ENCODE data around the gene CDADC1.

The CDADC1 gene

DNA sequence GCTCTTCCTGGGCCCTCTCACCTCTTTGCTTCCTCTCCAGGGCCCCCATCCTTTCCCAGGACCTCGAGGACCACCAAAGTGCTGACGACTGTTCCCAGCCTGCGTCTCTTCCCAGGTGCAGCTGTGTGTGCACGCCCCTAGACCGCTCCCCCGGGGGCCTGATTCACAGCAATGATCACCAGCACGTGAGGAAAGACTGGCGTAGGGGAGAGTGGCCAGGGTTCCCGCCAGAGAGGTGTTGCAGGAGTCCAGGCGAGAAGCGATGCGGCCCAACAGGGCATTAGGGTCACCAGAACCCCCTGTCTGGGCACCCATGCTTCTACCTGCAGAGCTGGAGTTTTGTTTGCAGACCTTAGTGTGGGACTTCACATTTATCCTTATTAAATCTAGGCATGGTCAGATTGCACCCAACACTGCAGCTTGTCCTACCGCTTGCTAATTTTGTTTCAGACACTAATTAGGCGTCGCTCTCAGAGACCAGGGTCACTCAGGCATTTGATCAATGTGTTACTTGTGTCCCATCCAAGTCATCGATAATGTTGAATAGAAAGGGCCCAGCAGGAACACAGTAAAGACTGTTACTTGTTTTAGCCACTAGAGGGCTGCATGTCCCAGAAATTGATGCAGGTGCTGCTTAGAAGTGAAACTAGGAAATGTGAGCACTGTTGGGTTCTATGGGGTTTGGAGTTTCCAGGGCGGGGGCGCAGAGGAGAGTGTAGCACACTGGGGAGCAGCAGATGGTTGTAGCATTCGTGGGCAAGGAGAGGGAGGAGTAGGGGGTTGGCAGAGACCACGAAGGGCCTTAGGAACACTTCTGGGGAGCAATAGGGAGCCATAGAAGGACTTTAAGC is 53.2 kb downstream of the CDADC1 start:
- 0 out of 2 replicates have a peak overlapping the region, but pooled peaks have one; percentile 20 for H3K4me3 ChIP-seq
- no peak overlapping the region for H3K27ac ChIP-seq
- no peak overlapping the region for H3K9ac ChIP-seq (ENCODE audit: insufficient read length)
- no peaks in the 10 kb centered on the region for H3K9me3 ChIP-seq (ENCODE audit: low read depth, low read length)
- TF ChIP-seq POLR2AphosphoS5 (IDR thresholded peaks at IDR 0.05; ENCODE audit: borderline replicate concordance, low read depth, low read length) (no peak), FOXP2 (optimal IDR thresholded peaks at IDR 0.05; ENCODE audit: control extremely low read depth, extremely low read length, insufficient read depth) (no peak), EZH2 (IDR thresholded peaks at IDR 0.05) (no peak)
- no peaks in the 10 kb centered on the region for H3K36me3 ChIP-seq (ENCODE audit: insufficient read depth, low read length)
- DNase-seq (ENCODE audit: low read depth, low spot score), result peak; percentile 20

DNA sequence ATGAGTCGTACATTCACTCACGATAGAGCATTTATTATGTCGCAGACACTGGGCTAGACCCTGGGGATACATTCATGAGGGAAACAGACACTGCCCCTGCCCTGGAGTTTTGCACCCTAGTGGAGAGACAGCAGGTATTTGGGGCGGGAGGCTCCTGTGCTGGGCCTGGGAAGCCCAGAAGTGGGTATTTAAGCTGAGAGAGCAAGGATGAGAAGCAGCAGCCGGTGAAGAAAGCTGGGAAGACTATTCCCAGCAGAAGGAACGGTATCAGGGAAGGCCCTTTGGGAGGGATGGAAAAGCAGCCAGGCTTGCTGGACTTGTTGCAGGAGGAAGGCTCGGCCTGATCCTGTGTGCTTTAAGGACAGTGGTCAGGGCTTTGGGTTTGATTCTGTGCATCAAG is 54.5 kb downstream of the CDADC1 start:
- TF ChIP-seq POLR2AphosphoS5 (IDR thresholded peaks at IDR 0.05; ENCODE audit: borderline replicate concordance, low read depth, low read length), result no peak
- no peak for TF ChIP-seq EZH2 (IDR thresholded peaks at IDR 0.05)
- no peak for TF ChIP-seq FOXP2 (optimal IDR thresholded peaks at IDR 0.05; ENCODE audit: control extremely low read depth, extremely low read length, insufficient read depth)
- H3K9me3 ChIP-seq (ENCODE audit: low read depth, low read length), result no peaks in the 10 kb centered on the region
- H3K4me3 ChIP-seq, result no peak overlapping the region
- H3K9ac ChIP-seq (ENCODE audit: insufficient read length), result no peak overlapping the region
- no peak overlapping the region for H3K27ac ChIP-seq
- H3K36me3 ChIP-seq (ENCODE audit: insufficient read depth, low read length), result no peaks in the 10 kb centered on the region
- no peak for DNase-seq (ENCODE audit: low read depth, low spot score)

DNA sequence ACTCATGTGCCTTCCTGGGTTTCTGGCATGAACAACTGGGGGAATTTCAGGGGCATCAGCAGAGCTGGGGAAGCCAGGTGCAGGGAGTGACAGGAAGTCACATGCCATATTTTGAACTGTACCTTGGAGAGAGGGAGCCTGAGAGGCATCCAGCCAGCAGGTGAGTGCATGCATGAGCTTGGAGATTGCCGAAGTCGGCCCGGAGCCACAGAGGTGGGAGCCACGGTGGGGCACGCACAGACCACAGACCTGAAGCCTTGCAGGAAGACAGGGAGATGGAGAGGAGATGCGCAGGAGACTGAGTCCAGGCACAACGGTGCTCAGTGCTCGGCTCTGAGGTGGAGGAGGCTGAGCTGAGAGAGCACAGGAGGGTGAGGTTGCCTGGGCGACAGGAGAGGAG is 55.1 kb downstream of the CDADC1 start:
- no peak for TF ChIP-seq EZH2 (IDR thresholded peaks at IDR 0.05)
- no peak for TF ChIP-seq FOXP2 (optimal IDR thresholded peaks at IDR 0.05; ENCODE audit: control extremely low read depth, extremely low read length, insufficient read depth)
- TF ChIP-seq POLR2AphosphoS5 (IDR thresholded peaks at IDR 0.05; ENCODE audit: borderline replicate concordance, low read depth, low read length), result no peak
- Histone ChIP-seq H3K36me3 (ENCODE audit: insufficient read depth, low read length) (no peaks in the 10 kb centered on the region), H3K27ac (no peak overlapping the region), H3K4me3 (no peak overlapping the region), H3K9me3 (ENCODE audit: low read depth, low read length) (no peaks in the 10 kb centered on the region), H3K9ac (ENCODE audit: insufficient read length) (no peak overlapping the region)
- DNase-seq (ENCODE audit: low read depth, low spot score), result no peak

DNA sequence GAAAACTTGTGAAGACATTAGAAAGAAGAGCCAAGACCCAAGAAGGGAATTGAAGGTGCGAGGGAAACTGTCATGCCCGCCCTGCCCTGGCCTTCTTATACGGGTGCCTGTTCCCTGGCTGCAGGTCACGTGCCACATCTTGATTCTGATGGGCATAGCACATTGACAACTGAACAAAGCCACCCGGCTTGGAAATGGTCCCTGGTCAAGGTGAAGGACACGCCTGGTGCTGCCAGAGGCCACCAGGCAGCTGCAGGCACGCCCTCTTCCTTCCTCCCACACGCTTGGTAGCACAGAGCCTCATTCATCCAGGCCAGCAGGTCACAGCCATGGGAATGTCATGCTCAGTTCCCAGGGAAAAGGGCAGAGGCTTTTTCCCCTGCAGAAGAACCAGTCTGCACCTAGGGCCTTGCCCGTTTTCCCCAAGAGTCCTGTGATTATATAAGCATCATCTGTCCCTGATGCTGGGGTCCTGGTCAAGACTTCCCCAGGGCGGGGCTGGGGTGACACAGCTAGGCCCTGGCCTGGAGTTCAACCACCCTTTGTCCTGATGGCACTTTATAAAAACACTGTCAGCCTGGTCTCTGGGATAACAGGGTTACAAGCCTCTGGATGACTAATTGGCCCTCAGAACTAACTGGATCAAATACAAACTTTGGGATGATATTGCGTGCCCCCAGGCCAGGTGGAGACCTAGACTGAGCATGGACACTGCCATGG is 56.0 kb downstream of the CDADC1 start:
- TF ChIP-seq FOXP2 (optimal IDR thresholded peaks at IDR 0.05; ENCODE audit: control extremely low read depth, extremely low read length, insufficient read depth), result no peak
- no peak for TF ChIP-seq POLR2AphosphoS5 (IDR thresholded peaks at IDR 0.05; ENCODE audit: borderline replicate concordance, low read depth, low read length)
- TF ChIP-seq EZH2 (IDR thresholded peaks at IDR 0.05), result no peak
- Histone ChIP-seq H3K4me3 (no peak overlapping the region), H3K9me3 (ENCODE audit: low read depth, low read length) (no peaks in the 10 kb centered on the region), H3K36me3 (ENCODE audit: insufficient read depth, low read length) (no peaks in the 10 kb centered on the region), H3K9ac (ENCODE audit: insufficient read length) (no peak overlapping the region), H3K27ac (no peak overlapping the region)
- no peak for DNase-seq (ENCODE audit: low read depth, low spot score)

DNA sequence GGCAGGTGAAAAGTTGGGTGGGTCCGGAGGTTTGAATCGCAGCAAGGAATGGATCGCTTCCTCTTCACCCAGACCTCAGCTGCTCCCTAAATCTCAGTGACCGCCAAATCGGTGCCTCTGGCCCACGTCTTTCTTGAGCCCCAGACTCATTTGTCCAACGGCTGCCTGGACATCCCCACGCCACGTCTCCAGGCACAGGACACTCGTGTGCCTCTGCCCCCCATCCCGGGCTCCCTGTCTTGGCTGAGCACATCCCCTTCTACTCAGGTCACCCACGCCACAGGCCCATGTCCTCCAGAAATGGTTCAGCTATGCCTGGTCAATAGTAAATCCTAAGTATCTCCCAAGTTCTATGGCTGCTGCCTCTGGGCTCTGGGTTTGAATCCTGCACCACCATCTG is 56.6 kb downstream of the CDADC1 start:
- H3K27ac ChIP-seq, result no peak overlapping the region
- TF ChIP-seq EZH2 (IDR thresholded peaks at IDR 0.05) (no peak), FOXP2 (optimal IDR thresholded peaks at IDR 0.05; ENCODE audit: control extremely low read depth, extremely low read length, insufficient read depth) (no peak), POLR2AphosphoS5 (IDR thresholded peaks at IDR 0.05; ENCODE audit: borderline replicate concordance, low read depth, low read length) (no peak)
- H3K9ac ChIP-seq (ENCODE audit: insufficient read length), result no peak overlapping the region
- no peaks in the 10 kb centered on the region for H3K9me3 ChIP-seq (ENCODE audit: low read depth, low read length)
- no peaks in the 10 kb centered on the region for H3K36me3 ChIP-seq (ENCODE audit: insufficient read depth, low read length)
- DNase-seq (ENCODE audit: low read depth, low spot score), result no peak
- H3K4me3 ChIP-seq, result no peak overlapping the region

DNA sequence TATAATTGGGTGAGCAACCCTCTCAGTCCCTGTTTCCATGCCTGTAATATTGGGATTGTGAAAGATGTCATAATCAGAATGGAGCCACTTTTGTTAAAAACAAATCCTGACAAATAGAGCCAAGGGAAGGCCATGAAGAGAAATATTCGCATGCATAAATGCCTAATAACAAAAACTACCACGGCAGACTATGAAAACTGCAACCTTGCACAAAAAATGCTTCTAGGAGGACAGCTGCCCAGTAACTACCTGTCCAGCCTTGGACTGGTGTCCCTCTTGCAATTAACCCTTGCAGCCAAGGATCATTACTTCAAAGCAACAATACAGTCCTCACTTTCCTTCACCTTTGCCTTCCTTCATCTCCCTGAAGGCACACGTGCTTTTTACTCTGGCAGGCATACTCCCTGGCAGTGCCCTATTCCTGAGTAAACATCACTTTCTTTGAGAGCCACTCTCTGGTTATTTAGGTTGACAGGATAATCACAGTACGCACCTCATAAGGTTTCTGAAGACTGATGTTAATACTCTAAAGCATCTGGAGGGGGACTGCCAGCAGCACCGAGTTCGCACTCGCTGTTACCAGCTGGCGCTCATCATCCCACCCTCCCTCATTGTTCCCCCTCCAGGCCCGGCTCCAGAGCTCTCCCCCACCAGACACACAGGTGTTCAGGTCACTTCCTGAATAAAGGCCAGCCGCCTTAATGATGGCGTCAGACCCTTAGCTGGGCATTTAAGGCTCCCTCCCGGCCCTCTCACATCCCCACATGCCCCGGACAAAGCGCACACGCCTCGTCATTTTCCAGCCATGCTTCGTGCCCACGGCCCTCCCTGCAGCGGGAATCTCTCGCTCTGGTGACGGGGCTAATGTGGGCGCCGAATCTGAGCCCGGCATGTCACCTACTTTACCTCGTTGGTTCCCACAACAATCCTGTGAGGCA is 57.3 kb downstream of the CDADC1 start:
- Histone ChIP-seq H3K4me3 (no peak overlapping the region), H3K9ac (ENCODE audit: insufficient read length) (no peak overlapping the region), H3K9me3 (ENCODE audit: low read depth, low read length) (no peaks in the 10 kb centered on the region), H3K27ac (no peak overlapping the region), H3K36me3 (ENCODE audit: insufficient read depth, low read length) (no peaks in the 10 kb centered on the region)
- TF ChIP-seq POLR2AphosphoS5 (IDR thresholded peaks at IDR 0.05; ENCODE audit: borderline replicate concordance, low read depth, low read length) (no peak), EZH2 (IDR thresholded peaks at IDR 0.05) (no peak), FOXP2 (optimal IDR thresholded peaks at IDR 0.05; ENCODE audit: control extremely low read depth, extremely low read length, insufficient read depth) (no peak)
- no peak for DNase-seq (ENCODE audit: low read depth, low spot score)

DNA sequence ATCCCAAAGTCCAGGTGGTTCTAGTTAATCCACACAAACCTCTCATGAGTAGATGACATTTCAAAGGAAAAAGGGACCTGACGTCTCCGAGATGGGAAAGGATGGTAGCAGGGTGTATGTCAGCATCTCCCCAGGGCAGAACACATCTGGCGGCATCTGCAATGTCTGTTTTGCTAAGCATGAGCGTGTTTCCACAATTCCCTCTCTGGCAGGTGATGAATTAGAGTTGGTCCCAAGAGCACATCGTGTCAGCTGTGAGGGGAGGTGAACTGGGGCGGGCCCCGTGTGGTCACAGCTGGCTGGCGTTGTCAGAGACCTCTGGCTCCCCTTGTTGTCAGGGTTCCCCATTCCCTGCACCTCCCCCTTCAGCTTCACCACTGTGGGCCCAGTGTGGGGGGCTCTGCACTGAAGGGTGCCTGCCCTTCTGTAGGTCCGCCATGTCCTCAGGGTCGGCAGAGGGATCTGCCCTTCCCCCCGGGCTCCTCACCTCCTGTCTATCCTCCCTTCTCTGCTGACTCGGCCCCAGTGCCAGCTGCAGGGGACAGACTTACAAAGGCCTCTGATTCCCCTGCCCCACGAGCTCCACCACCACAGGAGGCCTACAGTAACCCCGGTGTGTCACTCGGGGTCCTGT is 58.2 kb downstream of the CDADC1 start:
- Histone ChIP-seq H3K9me3 (ENCODE audit: low read depth, low read length) (no peaks in the 10 kb centered on the region), H3K36me3 (ENCODE audit: insufficient read depth, low read length) (no peaks in the 10 kb centered on the region), H3K4me3 (no peak overlapping the region), H3K9ac (ENCODE audit: insufficient read length) (no peak overlapping the region), H3K27ac (no peak overlapping the region)
- no peak for TF ChIP-seq EZH2 (IDR thresholded peaks at IDR 0.05)
- TF ChIP-seq POLR2AphosphoS5 (IDR thresholded peaks at IDR 0.05; ENCODE audit: borderline replicate concordance, low read depth, low read length), result no peak
- TF ChIP-seq FOXP2 (optimal IDR thresholded peaks at IDR 0.05; ENCODE audit: control extremely low read depth, extremely low read length, insufficient read depth), result no peak
- DNase-seq (ENCODE audit: low read depth, low spot score), result no peak

Measured in SK-N-MC (cell line).